Kidney (tissue), 14 donors: Measurements from ENCODE around the gene PLA2G2D. TPM values are rescaled to one million over a fixed set of nuclear protein-coding genes. Genes with fewer than 3 reads are reported as not detected.
"Not testable (repeated sequence)": the region's sequence is repeated elsewhere in the genome, so short reads cannot be mapped to it uniquely, and the experiment has no call there.

Experiments
- DNase-seq, 5 donors: peaks; one replicate each; pipeline ENCODE4 v3.0.0-alpha.2; 2013 to 2020
- FAIRE-seq: peaks from 2 replicates; lab custom pipeline; 2012; peaks lifted over from hg19 to GRCh38; lab: Jason Lieb, UNC
- H3K27ac ChIP-seq, 2 donors: one replicate each; pipeline ENCODE4 v1.7.0; 2013; ENCODE audit warnings: low read depth in 2 of 2, low read length in 2 of 2, inconsistent platforms in 1 of 2
- H3K27me3 ChIP-seq: one replicate; pipeline ENCODE4 v1.7.1; 2013; ENCODE audit warnings: low read length, inconsistent platforms; ENCODE audit not compliant: control insufficient read depth, insufficient read depth
- H3K36me3 ChIP-seq, 3 donors: one replicate each; pipeline versions ENCODE4 v1.7.0 to v1.7.1; 2013; ENCODE audit warnings: low read length in 3 of 3, control low read depth in 1 of 3, inconsistent platforms in 1 of 3; ENCODE audit not compliant: insufficient read depth in 3 of 3, control insufficient read depth in 2 of 3
- H3K4me1 ChIP-seq, 3 donors: one replicate each; pipeline versions ENCODE4 v1.7.0 to v1.7.1; 2013; ENCODE audit warnings: low read length in 3 of 3, inconsistent platforms in 1 of 3, low read depth in 1 of 3; ENCODE audit not compliant: control insufficient read depth in 2 of 3, insufficient read depth in 2 of 3
- H3K4me3 ChIP-seq, 3 donors: one replicate each; pipeline versions ENCODE4 v1.7.0 to v1.8.1; 2013; ENCODE audit warnings: low read length in 3 of 3, control low read depth in 1 of 3, inconsistent platforms in 1 of 3
- H3K9ac ChIP-seq, 3 donors: one replicate each; pipeline versions ENCODE4 v1.7.0 to v1.7.1; 2013; ENCODE audit warnings: low read length in 3 of 3, control low read depth in 1 of 3, inconsistent platforms in 1 of 3
- H3K9me3 ChIP-seq, 3 donors: one replicate each; pipeline versions ENCODE4 v1.7.0 to v1.7.1; 2013; ENCODE audit warnings: low read length in 3 of 3, control low read depth in 1 of 3, inconsistent platforms in 1 of 3; ENCODE audit not compliant: control insufficient read depth in 2 of 3, insufficient read depth in 1 of 3
- intact Hi-C: fragments of 100-400 bp; cut with DNase I; formaldehyde crosslinking; loops from one replicate; pipeline ENCODE4 v1.11.1; 2022
- polyA plus RNA-seq: library from polyadenylated mRNA; stranded (reverse); fragments of 350-450 nt; fragmentation: Illumina TruSeq; extraction: RNeasy Lipid Tissue Mini Kit (QIAGEN cat#74804); gene quantifications from one replicate; pipeline ENCODE4 v1.2.3, GENCODE V29; 2014; ENCODE audit warnings: low read depth, low replicate concordance; ENCODE audit not compliant: insufficient read depth
- total RNA-seq: library from RNA; stranded (reverse); fragmentation: NEBNext Ultra II Directional; extraction: Animal tissue kit (Norgen Biotek cat#: 25700); gene quantifications from one replicate; pipeline ENCODE4 v1.2.1, GENCODE V29; 2021
- TF ChIP-seq, protein P1 (sequence below): IDR thresholded peaks from 3 replicates; pipeline ENCODE4 v1.5.1; 2012; ENCODE audit warnings: mild to moderate bottlenecking, moderate library complexity, borderline replicate concordance; ENCODE audit not compliant: insufficient read depth; ENCODE audit errors: extremely low read depth
- donor health status: control.
- donor health status: control.
- donor health status: control.
- donor health status: control.
- donor health status: control.
- donor health status: DM: yes; HTN: yes; CAD: no.
- donor health status: Normal renal cell carcinoma (clear cell type).

PLA2G2D gene
- total and polyA plus RNA-seq, 2 donors from 2014 or later = 1.1 TPM; not detected in 1

- Histone ChIP-seq H3K9me3 (no peaks in the 10 kb centered on the region), H3K4me1 (no peaks in the 10 kb centered on the region), H3K27ac (no peak overlapping the region), H3K36me3 (no peaks in the 10 kb centered on the region), H3K4me3 (no peak overlapping the region), H3K9ac (no peak overlapping the region), H3K27me3 (no peaks in the 10 kb centered on the region)
- intact Hi-C loops = no loop called here
- TF ChIP-seq, protein P1, sequence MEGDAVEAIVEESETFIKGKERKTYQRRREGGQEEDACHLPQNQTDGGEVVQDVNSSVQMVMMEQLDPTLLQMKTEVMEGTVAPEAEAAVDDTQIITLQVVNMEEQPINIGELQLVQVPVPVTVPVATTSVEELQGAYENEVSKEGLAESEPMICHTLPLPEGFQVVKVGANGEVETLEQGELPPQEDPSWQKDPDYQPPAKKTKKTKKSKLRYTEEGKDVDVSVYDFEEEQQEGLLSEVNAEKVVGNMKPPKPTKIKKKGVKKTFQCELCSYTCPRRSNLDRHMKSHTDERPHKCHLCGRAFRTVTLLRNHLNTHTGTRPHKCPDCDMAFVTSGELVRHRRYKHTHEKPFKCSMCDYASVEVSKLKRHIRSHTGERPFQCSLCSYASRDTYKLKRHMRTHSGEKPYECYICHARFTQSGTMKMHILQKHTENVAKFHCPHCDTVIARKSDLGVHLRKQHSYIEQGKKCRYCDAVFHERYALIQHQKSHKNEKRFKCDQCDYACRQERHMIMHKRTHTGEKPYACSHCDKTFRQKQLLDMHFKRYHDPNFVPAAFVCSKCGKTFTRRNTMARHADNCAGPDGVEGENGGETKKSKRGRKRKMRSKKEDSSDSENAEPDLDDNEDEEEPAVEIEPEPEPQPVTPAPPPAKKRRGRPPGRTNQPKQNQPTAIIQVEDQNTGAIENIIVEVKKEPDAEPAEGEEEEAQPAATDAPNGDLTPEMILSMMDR = no peak
- DNase-seq (peak in 2 of 5 donors; percentile 0 to 33), FAIRE-seq (no peak)
These were observed 18.3 kb upstream of the PLA2G2D start for GRCh38 chr1:20137604-20138003.

GRCh38 chr1:20137055-20137454 is 17.7 kb upstream of the PLA2G2D start:
- intact Hi-C loops = no loop called here

DNA sequence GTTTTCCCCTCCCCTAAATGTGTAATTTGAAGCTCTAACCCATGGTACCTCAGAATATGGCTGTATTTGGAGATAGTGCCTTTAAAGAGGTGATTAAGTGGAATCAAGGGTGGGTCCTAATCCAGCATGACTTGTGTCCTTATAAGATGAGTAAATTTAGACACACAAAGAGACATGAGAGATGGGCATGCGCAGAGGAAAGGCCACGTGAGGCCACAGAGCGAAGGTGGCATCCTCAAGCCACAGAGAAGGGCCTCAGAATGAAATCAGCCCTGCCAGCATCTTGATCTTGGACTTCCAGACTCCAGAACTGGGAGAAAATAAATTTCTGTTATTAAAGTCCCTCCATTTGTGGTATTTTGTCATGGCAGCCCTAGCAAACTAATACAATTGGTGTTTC is 16.9 kb upstream of the PLA2G2D start:
- Histone ChIP-seq H3K9me3 (no peaks in the 10 kb centered on the region), H3K36me3 (no peaks in the 10 kb centered on the region), H3K9ac (no peak overlapping the region), H3K27me3 (no peaks in the 10 kb centered on the region), H3K4me1 (no peaks in the 10 kb centered on the region), H3K27ac (no peak overlapping the region), H3K4me3 (no peak overlapping the region)
- FAIRE-seq (no peak), DNase-seq (peak in 1 of 5 donors; percentile 18)
- TF ChIP-seq, protein P1 = no peak
- intact Hi-C loops = no loop called here

More at GRCh38 chr1:20137055-20137454, 17.7 kb upstream of the PLA2G2D start:
- Histone ChIP-seq H3K27ac (no peak overlapping the region), H3K4me1 (no peaks in the 10 kb centered on the region), H3K9ac (no peak overlapping the region), H3K4me3 (no peak overlapping the region), H3K9me3 (no peaks in the 10 kb centered on the region), H3K27me3 (no peaks in the 10 kb centered on the region), H3K36me3 (no peaks in the 10 kb centered on the region)
- no peak for FAIRE-seq
- peak in 2 of 5 donors; percentile 0 to 10 for DNase-seq
- TF ChIP-seq, protein P1 = no peak

DNA sequence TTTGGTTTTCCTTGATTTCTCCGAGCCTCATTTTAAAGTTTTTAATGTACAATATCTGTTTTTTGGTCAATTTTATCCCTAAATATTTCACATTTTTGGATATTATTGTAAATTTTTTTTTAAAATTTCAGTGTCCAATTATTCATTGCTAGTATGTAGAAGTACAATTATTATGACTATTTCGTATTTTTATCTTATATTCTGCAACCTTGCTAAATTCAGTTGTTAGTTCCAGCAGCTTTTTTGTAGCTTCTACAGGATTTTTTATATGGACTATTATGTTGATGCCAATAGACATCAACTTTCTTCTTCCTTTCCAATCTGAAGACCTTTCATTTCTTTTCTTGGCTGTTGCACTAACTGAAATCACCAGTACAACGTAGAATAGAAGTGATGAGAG is 15.7 kb upstream of the PLA2G2D start:
- H3K4me1 ChIP-seq = no peaks in the 10 kb centered on the region
- H3K27me3 ChIP-seq = no peaks in the 10 kb centered on the region
- intact Hi-C loops = no loop called here
- TF ChIP-seq, protein P1 = no peak
- H3K36me3 ChIP-seq = no peaks in the 10 kb centered on the region
- DNase-seq = no peak
- no peak overlapping the region for H3K27ac ChIP-seq
- no peak overlapping the region for H3K4me3 ChIP-seq
- no peak overlapping the region for H3K9ac ChIP-seq
- H3K9me3 ChIP-seq = peaks cover 0 to under 1% (median 0%) of the 10 kb centered on the region in 3 donors
- peak; percentile 23 for FAIRE-seq

GRCh38 chr1:20130518-20130917 is 11.2 kb upstream of the PLA2G2D start:
- DNase-seq = peak in 1 of 5 donors; percentile 6
- intact Hi-C loops, FAIRE-seq: not testable (repeated sequence)

More at GRCh38 chr1:20130518-20130917, 11.2 kb upstream of the PLA2G2D start:
- not testable (repeated sequence) for H3K4me1 ChIP-seq, H3K36me3 ChIP-seq, H3K9me3 ChIP-seq, H3K4me3 ChIP-seq, H3K9ac ChIP-seq, H3K27me3 ChIP-seq, H3K27ac ChIP-seq
